ENCODE measurements around the gene TSR3. TPM values are rescaled to one million over a fixed set of nuclear protein-coding genes. Genes with fewer than 3 reads are reported as not detected.

TSR3 gene
- total RNA-seq, 4 donors from 2014 or later, result 63.7 to 107 (median 103) TPM

- 2 to 10% methylated on average over 22 to 29 of the region's 49 CpGs for WGBS, 2 donors (ENCODE audit: low coverage in 1 of 2)
- Histone ChIP-seq H3K36me3 (peaks cover 0 to 6% of the 10 kb centered on the region in 2 donors), H3K27me3 (peaks cover 44% of the 10 kb centered on the region), H3K4me3 (peak overlapping the region in 1 of 2 donors; percentile 38), H3K9me3 (no peaks in the 10 kb centered on the region), H3K4me1 (peaks cover 0 to 21% (median 6%) of the 10 kb centered on the region in 3 donors), H3K27ac (no peak overlapping the region)
- peak; percentile 84 for ATAC-seq
- TF ChIP-seq POLR2AphosphoS5 (IDR thresholded peaks at IDR 0.05) (no peak), POLR2A (IDR thresholded peaks at IDR 0.05) (no peak), EP300 (IDR thresholded peaks at IDR 0.05) (no peak), CTCF (IDR thresholded peaks at IDR 0.05) (no peak)
Observed at GRCh38 chr16:1342526-1343427, 8.9 kb downstream of the TSR3 start.

- no peak overlapping the region for H3K4me3 ChIP-seq
- H3K27me3 ChIP-seq, result peaks cover 54% of the 10 kb centered on the region
- no peaks in the 10 kb centered on the region for H3K9me3 ChIP-seq
- H3K27ac ChIP-seq, result no peak overlapping the region
- H3K36me3 ChIP-seq, result no peaks in the 10 kb centered on the region
- TF ChIP-seq CTCF (IDR thresholded peaks at IDR 0.05), result no peak
- TF ChIP-seq POLR2A (IDR thresholded peaks at IDR 0.05), result no peak
- TF ChIP-seq POLR2AphosphoS5 (IDR thresholded peaks at IDR 0.05), result no peak
- no peak for TF ChIP-seq EP300 (IDR thresholded peaks at IDR 0.05)
- no peak for ATAC-seq
- peaks cover 0 to 21% (median 6%) of the 10 kb centered on the region in 3 donors for H3K4me1 ChIP-seq
- 80% methylated on average over 1 of the region's 39 CpGs; no CpG with 5 or more reads in 1 of the 2 donors for WGBS, 2 donors (ENCODE audit: low coverage in 1 of 2)
Observed at GRCh38 chr16:1341495-1342420, 9.9 kb downstream of the TSR3 start.

DNA sequence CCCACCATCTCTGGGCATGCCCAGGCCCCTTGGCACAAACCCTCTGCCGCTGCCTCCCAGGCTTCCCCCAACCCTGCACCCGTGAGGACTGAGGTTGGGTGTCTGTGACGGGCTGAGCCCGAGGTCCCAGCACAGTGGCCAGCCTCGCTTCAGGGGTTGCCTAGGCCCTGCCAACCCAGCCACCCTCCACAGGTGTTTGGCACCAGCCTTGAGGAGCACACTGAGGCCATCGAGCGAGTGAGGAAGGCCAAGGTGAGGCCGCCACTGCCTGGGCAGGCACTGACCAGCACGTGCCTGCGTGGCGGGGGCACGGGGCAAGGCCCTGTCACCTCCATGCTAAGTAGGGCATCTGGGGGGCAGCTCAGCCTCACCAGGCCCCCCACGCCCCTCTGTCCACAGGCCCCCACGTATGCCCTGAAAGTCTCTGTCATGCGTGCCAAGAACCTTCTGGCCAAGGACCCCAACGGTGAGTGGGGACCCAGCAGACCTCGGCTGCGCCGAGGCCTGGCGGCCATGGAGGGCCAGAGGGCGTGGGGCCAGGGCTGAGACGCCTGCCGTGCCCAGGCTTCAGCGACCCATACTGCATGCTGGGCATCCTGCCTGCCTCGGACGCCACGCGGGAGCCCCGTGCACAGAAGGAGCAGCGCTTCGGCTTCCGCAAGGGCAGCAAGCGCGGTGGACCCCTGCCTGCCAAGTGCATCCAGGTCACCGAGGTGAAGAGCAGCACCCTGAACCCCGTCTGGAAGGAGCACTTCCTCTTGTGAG lies 10.8 kb downstream of the TSR3 start:
- no CpG with 5 or more reads among the region's 36 CpGs for WGBS, 2 donors (ENCODE audit: low coverage in 1 of 2)
- no peak for ATAC-seq
- H3K27ac ChIP-seq, result no peak overlapping the region
- peaks cover 0 to 21% (median 6%) of the 10 kb centered on the region in 3 donors for H3K4me1 ChIP-seq
- no peak overlapping the region for H3K4me3 ChIP-seq
- peaks cover 63% of the 10 kb centered on the region for H3K27me3 ChIP-seq
- H3K36me3 ChIP-seq, result no peaks in the 10 kb centered on the region
- H3K9me3 ChIP-seq, result no peaks in the 10 kb centered on the region
- TF ChIP-seq EP300 (IDR thresholded peaks at IDR 0.05) (no peak), POLR2A (IDR thresholded peaks at IDR 0.05) (no peak)

GRCh38 chr16:1338855-1339675 lies 12.6 kb downstream of the TSR3 start:
- H3K27me3 ChIP-seq, result peaks cover 81% of the 10 kb centered on the region
- no peak for ATAC-seq
- H3K9me3 ChIP-seq, result no peaks in the 10 kb centered on the region
- H3K4me1 ChIP-seq, result peaks cover 0 to 28% (median 11%) of the 10 kb centered on the region in 3 donors
- no peak for TF ChIP-seq POLR2AphosphoS5 (IDR thresholded peaks at IDR 0.05)
- TF ChIP-seq POLR2A (IDR thresholded peaks at IDR 0.05), result no peak
- TF ChIP-seq EP300 (IDR thresholded peaks at IDR 0.05), result no peak
- no peak for TF ChIP-seq CTCF (IDR thresholded peaks at IDR 0.05)
- no peak overlapping the region for H3K27ac ChIP-seq
- no peak overlapping the region for H3K4me3 ChIP-seq
- no peaks in the 10 kb centered on the region for H3K36me3 ChIP-seq
- WGBS, 2 donors (ENCODE audit: low coverage in 1 of 2), result 18 to 90% methylated on average over 2 of the region's 31 CpGs
